ENCODE data around the gene ZNF26.
"Not testable (repeated sequence)": the region's sequence is repeated elsewhere in the genome, so short reads cannot be mapped to it uniquely, and the experiment has no call there.

Gene ZNF26, protein sequence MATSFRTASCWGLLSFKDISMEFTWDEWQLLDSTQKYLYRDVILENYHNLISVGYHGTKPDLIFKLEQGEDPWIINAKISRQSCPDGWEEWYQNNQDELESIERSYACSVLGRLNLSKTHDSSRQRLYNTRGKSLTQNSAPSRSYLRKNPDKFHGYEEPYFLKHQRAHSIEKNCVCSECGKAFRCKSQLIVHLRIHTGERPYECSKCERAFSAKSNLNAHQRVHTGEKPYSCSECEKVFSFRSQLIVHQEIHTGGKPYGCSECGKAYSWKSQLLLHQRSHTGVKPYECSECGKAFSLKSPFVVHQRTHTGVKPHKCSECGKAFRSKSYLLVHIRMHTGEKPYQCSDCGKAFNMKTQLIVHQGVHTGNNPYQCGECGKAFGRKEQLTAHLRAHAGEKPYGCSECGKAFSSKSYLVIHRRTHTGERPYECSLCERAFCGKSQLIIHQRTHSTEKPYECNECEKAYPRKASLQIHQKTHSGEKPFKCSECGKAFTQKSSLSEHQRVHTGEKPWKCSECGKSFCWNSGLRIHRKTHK

DNA sequence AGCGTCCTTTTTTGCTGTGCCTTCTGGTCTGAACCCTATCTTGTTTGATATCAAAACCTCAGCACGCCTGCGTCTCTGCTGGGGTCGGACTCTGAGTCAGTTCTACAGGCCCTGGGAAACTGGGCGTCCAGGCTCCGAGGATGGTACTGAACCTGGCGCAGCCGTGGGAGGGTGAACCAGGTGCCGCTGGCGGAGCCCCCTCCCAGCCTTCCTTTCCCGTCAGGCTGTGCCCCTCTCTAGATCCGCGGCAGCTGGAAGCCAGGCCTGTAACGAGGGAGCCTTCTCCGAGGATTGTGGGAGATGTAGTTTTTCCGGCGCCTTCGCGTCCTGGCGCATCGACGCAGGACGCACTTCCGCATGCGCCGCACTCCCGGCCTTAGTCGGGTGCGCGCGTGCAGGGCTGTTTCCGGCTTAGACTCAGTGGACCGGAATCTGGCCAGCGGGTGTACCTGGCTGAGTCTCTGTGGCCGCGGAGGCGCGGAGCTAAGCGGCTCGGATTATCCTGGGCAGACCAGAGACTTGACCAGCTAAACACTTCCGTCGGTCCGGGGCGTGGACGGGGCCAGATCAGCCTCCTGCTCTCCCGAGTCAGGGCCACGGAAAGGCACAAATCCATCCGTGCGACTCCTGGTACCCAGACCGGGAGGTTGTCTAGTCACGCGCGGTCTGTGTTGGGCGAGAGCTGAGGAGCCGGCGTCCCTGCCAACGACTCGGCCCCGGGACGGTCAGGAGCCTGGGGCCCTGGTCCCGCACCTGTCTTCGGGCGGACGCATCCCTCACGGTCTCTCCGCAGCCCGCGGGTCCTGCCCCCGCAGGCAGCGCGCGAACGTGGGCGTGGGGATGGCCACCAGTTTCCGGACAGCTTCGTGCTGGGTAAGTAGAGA lies at the start of gene ZNF26:
ZNF26 (plus strand) TSS at position 367 of the 884 bp plus-strand sequence; CDS start at position 841, 474 bp downstream.
- peak; percentile 80 for DNase-seq

DNA sequence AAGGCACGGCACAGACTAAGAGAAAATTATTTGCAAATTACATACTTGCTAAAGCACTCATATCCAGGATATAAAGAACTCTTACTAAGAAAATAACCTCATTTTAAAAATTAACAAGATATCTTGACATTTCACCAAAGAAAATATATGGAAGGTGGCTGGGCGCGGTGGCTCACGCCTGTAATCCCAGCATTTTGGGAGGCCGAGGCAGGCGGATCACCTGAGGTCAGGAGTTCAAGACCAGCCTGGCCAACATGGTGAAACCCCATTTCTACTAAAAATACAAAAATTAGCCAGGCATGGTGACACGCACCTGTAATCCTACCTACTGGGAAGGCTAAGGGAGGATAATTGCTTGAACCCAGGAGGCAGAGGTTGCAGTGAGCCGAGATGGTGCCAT lies 49.2 kb upstream of the ZNF26 start:
- DNase-seq: not testable (repeated sequence)

DNA sequence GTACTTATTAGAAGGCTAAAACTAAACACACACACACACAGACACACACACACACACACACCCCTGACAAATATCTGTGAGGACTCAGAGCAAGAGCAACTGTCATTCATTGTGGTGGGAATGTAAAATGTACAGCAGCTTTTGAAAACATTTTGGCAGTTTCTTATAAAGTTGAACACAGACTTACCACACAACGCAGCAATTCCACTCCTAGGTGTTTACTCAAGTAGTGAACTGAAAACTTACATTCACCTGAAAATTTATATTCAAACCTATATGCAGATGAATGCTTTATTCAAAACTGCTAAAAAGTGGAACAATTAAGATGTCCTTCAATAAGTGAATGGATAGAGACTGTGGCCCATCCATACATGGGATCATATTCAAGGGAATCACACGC lies 48.7 kb upstream of the ZNF26 start:
- no peak for DNase-seq

DNA sequence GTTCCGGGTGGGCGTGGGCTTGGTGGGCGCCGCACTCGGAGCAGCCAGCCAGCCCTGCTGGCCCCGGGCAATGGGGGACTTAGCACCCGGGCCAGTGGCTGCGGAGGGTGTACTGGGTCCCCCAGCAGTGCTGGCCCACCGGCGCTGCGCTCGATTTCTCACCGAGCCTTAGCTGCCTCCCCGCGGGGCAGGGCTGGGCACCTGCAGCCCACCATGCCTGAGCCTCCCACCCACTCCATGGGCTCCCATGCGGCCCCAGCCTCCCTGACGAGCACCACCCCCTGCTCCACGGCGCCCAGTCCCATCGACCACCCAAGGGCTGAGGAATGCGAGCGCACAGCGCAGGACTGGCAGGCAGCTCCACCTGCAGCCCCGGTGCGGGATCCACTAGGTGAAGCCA lies 47.4 kb upstream of the ZNF26 start:
- not testable (repeated sequence) for DNase-seq

DNA sequence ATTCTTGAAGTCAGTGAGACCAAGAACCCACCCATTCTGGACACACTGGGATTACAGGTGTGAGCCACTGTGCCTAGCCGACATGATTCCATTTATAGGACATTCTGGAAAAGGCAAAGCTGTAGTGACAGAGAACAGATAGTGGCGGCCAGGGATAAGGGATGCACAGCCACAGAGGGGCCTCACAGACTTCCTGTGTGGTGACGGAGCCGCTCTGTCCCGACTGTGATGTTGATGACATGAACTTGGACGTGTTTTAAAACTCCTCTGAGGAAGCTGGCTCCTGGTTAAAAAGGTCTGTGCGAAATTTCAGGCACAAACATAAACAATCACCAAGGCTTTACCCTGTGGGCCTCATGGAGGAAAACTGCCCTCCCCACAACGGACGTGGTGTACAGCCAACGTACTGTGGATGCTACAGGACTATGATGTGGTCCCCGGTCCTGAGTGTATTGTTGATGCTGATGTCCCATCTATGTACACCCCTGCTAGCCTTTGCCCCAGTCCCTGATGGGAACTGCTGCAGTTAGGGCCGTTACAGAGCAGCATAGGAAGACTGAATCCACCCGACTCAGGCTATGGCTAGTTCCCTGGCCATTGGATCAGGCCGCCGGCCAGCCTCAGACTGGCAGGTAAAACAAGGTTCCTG lies 46.0 kb upstream of the ZNF26 start:
- DNase-seq: no peak

DNA sequence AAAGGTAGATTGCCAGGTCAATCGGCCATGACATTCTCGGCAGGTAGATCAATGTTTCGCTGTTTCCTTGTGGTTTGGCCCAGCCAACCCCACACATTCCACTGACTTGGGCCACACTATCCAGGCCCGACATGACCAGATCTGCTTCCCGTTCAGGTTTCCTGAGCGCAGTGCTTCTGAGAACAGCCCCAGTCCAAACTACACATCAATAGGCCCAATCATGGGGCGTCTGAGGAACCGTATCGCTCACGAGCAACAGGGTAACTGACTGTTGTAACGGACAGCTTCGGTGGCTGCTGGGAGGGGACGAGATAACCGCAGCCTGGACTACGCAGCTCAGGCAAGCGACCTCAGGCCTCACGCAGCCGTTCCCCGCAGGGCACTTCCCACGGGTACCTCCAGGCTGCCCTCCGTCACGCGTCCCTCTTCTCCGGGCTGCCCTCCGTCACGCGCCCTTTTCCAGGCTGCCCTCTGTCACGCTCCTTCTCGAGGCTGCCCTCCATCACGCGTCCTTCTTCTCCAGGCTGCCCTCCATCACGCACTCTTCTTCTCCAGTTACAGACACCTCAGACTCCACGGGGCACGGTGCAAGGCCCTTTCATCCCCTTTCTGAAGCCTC lies 44.7 kb upstream of the ZNF26 start:
- DNase-seq: no peak

DNA sequence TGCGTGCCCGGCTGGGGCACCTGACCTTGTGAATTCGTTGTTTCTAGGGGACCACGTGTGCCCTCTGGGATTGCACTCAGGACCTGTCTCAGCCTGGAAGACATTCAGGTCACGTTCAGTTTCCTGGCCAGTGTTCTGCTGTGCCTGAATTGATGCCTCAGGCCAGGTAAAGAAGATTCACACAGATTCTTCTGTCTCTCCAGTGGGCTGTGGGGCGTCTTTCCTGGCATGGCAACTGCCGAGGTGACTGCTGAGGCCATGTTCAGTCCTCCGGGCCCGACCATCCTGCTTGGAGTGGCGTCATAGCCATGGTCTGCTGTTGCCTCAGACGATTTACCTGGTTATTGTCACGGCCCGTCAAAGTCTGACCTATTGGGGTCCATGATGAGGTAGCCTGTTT lies 43.6 kb upstream of the ZNF26 start:
- no peak for DNase-seq

DNA sequence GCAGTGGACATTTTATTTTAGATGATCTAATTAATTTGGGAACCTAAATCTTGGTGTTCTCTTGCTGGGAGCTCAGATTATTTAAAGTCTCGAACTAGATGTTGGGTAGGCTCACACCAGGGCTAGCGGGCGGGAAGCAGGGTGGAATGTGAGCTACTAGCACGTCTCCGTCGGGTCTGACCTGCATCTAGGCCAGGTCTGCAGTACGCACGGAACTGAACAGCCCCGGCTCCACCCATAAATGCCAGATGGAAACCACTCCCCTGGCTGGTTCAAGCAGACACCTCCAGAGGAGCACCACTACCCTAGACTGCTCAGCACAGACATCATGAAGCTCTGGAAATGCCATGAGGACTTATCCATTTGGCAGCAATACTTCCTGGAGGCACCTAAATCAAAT lies 40.4 kb upstream of the ZNF26 start:
- no peak for DNase-seq

DNA sequence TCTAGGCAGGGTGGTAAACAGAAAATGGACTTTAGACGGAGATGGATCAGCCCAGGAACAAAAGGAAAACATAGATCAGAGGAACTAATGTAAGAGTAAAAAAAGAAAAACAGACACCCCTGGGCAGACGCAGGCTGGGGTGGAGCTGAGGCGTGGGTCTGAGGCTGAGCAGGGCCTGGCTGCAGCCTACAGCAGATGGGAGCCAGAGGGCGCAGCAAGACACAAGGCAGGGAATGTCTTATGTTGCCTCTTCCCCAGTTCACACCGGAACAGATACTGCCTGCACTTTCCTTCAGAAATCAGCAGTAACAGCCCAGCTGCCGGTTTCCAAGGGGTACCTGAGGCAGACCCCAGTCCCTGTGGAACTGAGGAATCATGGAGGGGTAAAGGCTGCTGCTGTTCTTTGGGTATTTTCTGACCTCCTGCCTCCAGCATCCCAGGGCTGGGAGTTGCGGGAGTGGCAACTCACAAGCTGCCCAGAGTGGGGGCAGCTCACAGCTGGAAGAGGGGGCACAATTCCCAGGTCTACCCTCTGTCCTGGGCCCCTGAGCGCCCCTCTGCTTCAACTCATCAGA lies 39.8 kb upstream of the ZNF26 start:
- DNase-seq: no peak

DNA sequence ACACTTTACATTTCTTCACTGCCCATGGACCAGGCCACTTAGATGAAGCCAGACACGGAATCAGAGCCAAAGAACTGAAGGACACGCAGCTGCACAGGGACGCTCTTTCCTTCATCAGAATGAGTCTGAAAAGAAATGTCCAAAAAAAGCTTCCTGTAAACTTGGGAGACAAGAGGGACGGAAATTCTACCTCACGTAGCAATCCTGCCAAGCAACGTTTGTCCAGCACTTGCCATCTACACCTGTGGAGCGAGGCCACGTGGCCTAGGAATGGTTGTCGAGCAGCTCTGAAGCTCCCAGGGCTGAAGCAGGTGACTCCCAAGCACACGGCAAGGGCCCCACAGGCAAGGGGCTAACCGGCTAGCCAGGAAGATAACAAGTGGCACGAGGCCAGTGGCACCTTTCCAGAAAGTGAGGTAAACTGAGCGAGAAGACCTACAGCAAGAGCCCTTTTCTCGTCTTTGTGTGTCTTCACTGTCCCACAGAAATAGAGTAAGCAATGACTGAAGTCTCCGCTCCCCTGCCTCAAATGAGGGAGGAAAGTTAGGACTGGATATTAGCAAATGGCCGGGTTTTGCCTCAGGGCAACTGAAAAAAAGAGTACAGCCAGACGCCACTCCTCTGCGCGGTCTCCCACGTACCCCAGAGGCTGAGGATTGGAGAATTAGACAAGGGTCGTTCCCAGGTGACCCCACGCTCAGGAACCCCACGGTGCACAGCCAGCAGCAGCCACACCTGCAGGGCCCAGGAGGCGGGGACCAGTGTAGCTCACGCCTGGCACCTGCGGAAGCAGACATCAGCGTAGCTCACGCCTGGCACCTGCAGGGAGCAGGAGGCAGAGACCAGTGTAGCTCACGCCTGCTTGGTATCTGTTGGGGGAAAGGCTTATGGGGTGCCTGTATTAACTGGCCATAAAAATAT lies 37.8 kb upstream of the ZNF26 start:
- DNase-seq: no peak

DNA sequence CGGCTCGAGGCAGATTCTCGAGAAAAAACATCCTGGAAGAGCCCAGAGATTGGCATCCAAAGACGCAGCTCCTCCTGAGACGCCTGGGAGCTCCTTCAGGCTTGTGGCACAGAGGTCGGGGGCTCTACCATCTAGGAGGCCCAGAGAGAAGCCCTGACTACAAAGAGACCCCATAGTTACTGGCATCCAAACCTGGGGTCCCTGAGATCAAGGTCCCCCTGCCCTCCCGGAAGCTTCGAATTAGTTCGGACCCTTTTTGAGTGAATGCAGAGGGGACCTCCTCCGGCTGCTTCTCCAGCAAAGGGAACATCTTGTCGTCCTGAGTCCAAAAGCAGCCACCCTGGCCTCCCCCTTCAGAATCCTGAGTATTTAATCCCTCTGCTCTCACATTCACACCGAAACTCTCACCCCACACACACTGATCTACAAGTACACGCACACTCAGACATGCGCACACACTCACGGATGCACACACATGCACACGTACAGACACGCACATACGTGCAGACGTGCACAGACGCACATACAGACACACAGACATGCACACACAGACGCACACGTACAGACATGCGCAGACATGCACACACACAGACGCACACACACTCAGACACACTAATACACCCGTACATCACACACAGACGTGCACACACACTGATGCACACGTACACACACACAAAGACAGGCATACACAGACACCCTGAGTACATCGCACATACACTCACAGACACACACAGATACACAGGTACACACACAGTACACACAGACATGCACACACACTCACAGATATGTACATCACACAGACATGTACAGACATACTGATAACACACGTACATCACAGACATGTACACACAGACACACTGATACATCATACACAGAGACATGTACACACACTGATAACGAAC lies 36.0 kb upstream of the ZNF26 start:
- DNase-seq: no peak

DNA sequence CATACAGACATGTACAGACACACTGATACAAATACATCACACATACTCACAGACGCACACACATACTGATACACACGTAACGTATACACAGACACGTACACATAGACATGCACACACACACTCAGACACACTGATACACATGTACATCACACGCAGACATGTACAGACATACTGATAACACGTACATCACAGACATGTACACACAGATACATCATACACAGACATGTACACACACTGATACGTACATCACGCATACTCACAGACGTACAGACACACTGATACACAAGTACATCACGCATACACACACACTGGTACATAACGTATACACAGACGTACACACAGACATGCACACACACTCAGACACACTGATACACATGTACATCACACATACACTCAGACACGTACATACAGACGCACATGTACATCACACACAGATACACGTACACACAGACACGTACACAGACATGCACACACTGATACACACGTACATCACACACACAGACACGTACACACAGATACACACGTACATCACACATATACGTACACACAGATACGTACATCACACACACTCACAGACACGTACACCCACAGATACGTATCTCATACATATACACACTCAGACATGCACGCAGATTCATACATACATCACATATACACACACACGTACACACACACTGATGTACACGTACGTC lies 35.2 kb upstream of the ZNF26 start:
- no peak for DNase-seq

DNA sequence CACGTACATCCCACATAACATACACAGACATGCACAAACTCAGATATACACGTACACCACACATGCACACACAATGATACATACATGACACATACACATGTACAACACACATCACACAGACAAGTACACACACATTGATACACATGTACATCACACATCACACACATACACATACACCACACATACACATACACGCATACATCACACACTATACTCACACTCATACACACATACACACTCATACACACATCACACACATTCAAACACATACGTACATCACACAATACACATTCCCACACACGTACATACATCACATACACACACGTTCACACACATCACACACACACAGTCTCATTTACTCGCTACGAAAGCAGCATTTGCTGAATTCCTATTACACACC lies 34.5 kb upstream of the ZNF26 start:
- DNase-seq: no peak

DNA sequence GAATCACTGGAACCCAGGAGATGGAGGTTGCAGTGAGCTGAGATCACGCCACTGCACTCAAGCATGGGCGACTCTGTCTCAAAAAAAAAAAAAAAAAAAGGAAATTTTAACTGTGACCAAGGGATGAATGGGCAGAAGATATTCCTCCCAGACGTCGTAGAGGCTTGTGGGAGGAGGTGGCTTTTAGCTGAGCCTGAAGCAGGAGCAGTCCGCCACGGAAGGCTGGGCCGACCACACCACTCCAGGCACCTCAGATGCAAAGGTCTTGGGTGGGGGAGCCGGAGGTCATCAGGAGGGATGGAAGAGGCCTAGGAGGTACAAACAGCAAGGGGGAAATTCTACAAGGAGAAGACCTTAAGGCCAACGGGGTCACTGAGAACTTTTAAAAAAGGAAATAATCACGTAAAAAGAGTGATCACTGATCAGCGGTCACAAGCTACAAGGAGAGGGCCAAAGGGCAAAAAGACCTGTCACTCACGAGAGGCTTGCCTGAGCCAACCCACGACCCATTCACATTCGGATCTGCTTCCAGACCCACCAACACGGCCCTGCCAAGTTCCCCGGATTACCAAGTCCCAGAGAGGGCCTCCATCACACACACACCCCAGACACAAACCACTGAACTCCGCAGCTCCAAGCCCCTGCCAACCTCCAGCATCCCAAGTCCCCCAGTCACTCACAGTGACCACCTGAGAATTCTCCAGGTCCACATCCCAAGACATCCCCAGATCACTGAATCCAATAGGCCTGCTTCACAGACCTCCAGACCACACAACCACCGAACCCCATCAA lies 33.6 kb upstream of the ZNF26 start:
- DNase-seq: no peak

DNA sequence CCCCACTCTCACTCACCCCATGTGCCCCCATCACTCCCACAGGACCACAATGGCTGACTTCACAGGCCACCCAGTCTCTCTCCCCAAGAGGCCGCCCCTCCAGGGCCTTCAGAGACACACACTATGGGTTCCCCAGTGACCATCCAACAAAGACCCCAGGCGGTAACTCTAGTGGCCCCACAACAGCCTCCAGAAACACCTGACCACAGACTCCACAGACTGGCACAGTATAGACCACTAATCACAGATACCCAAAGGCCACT lies 33.1 kb upstream of the ZNF26 start:
- DNase-seq: no peak

DNA sequence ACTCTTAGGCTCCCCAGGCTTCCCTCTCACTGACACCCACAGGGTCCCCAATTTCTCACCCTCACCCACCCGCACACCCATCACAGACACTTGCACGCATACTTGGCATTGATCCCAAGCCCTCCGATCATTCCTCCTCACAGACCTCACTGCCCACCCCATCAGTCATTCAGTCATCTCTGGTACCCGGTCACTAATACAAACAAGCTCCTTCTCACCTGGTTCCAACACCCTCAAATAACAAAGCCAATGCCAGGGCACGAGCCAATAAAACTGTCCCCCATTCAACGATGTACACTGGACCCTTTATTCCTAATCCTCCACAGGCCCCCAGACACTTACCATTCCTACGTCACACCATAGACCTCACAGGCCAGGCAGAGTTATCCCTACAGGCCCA lies 32.4 kb upstream of the ZNF26 start:
- no peak for DNase-seq

DNA sequence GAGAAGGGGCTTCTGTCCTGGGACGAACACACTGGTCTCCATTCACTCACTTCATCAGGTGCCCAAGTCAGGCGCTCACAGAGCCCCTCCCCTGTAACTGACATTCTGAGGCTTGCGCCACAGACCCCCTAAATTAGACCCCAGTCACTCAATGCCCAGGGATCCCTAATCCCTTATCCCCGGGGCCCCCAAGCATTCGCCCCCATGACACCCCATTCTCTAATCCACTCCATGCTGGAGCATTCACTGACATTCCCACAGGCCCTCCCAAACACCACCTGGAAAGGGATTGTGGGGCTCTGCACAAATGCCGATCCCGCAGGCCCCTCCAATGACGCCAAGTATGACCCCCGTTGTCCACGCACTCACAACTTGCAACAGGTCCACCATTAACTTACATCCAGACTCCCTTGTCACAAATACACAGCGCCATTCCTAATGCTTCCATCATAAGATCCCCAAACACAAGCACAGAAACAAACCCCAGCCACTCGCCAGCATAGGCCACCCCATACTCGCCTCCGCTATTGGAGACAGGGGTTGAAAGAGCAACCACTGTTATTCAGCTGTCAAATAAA lies 31.6 kb upstream of the ZNF26 start:
- no peak for DNase-seq

Measured in NCI-H1048 (cell line).